ENCODE data around the gene PXYLP1. TPM values are rescaled to one million over a fixed set of nuclear protein-coding genes. Genes with fewer than 3 reads are reported as not detected.

Gene PXYLP1
- total RNA-seq, 1 donor from 2014 or later = 6.1 TPM

- Histone ChIP-seq H4K20me1 (ENCODE audit: insufficient read depth, low read length) (no peaks in the 10 kb centered on the region), H3K4me1 (ENCODE audit: insufficient read depth, low read length) (peaks cover 6% of the 10 kb centered on the region), H3K79me2 (ENCODE audit: insufficient read depth, low read length) (no peaks in the 10 kb centered on the region), H3K9ac (ENCODE audit: low read length) (no peak overlapping the region), H3K27me3 (ENCODE audit: insufficient read depth, low read length) (no peaks in the 10 kb centered on the region), H3K9me3 (ENCODE audit: insufficient read depth, low read depth, low read length) (no peaks in the 10 kb centered on the region), H3K4me3 (ENCODE audit: insufficient read depth, low read depth, low read length) (no peak overlapping the region), H3K36me3 (ENCODE audit: insufficient read depth, low read length) (no peaks in the 10 kb centered on the region), H2AFZ (ENCODE audit: low read depth, low read length) (no peak overlapping the region), H3K27ac (ENCODE audit: low read depth, low read length) (no peak overlapping the region), H3K4me2 (ENCODE audit: low read length) (no peak overlapping the region)
- Mint-ChIP-seq H3K4me3 (ENCODE audit: unreplicated experiment) (no peak overlapping the region), H3K9me3 (ENCODE audit: unreplicated experiment) (peaks cover 7% of the 10 kb centered on the region), H3K36me3 (ENCODE audit: low read depth, unreplicated experiment) (no peaks in the 10 kb centered on the region), H3K27ac (ENCODE audit: unreplicated experiment) (no peak overlapping the region), H3K4me1 (ENCODE audit: low read depth, unreplicated experiment) (peaks cover 6% of the 10 kb centered on the region), H3K27me3 (ENCODE audit: low read depth, unreplicated experiment) (peaks cover 10% of the 10 kb centered on the region)
- FAIRE-seq (no peak), DNase-seq (ENCODE audit: low read depth) (no peak)
- TF ChIP-seq, protein P1, sequence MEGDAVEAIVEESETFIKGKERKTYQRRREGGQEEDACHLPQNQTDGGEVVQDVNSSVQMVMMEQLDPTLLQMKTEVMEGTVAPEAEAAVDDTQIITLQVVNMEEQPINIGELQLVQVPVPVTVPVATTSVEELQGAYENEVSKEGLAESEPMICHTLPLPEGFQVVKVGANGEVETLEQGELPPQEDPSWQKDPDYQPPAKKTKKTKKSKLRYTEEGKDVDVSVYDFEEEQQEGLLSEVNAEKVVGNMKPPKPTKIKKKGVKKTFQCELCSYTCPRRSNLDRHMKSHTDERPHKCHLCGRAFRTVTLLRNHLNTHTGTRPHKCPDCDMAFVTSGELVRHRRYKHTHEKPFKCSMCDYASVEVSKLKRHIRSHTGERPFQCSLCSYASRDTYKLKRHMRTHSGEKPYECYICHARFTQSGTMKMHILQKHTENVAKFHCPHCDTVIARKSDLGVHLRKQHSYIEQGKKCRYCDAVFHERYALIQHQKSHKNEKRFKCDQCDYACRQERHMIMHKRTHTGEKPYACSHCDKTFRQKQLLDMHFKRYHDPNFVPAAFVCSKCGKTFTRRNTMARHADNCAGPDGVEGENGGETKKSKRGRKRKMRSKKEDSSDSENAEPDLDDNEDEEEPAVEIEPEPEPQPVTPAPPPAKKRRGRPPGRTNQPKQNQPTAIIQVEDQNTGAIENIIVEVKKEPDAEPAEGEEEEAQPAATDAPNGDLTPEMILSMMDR (IDR thresholded peaks at IDR 0.05; ENCODE audit: insufficient read depth, low read depth, low read length) = no peak
- no peak for TF ChIP-seq EZH2 (IDR thresholded peaks at IDR 0.05; ENCODE audit: insufficient read depth, low read length)
These were observed 73.8 kb downstream of the PXYLP1 start for GRCh38 chr3:141305436-141305835.

GRCh38 chr3:141306276-141306675, 74.7 kb downstream of the PXYLP1 start:
- H3K27ac ChIP-seq (ENCODE audit: low read depth, low read length) = no peak overlapping the region
- no peaks in the 10 kb centered on the region for H3K9me3 ChIP-seq (ENCODE audit: insufficient read depth, low read depth, low read length)
- Mint-ChIP-seq H3K27ac (ENCODE audit: unreplicated experiment) (no peak overlapping the region), H3K9me3 (ENCODE audit: unreplicated experiment) (peaks cover 5% of the 10 kb centered on the region), H3K27me3 (ENCODE audit: low read depth, unreplicated experiment) (peaks cover 10% of the 10 kb centered on the region), H3K36me3 (ENCODE audit: low read depth, unreplicated experiment) (no peaks in the 10 kb centered on the region), H3K4me1 (ENCODE audit: low read depth, unreplicated experiment) (peaks cover 12% of the 10 kb centered on the region), H3K4me3 (ENCODE audit: unreplicated experiment) (no peak overlapping the region)
- peaks cover 11% of the 10 kb centered on the region for H3K4me1 ChIP-seq (ENCODE audit: insufficient read depth, low read length)
- no peaks in the 10 kb centered on the region for H3K27me3 ChIP-seq (ENCODE audit: insufficient read depth, low read length)
- FAIRE-seq = no peak
- no peak overlapping the region for H2AFZ ChIP-seq (ENCODE audit: low read depth, low read length)
- H3K9ac ChIP-seq (ENCODE audit: low read length) = no peak overlapping the region
- no peaks in the 10 kb centered on the region for H3K36me3 ChIP-seq (ENCODE audit: insufficient read depth, low read length)
- no peak for TF ChIP-seq EZH2 (IDR thresholded peaks at IDR 0.05; ENCODE audit: insufficient read depth, low read length)
- TF ChIP-seq, protein P1 (IDR thresholded peaks at IDR 0.05; ENCODE audit: insufficient read depth, low read depth, low read length) = no peak
- H3K4me3 ChIP-seq (ENCODE audit: insufficient read depth, low read depth, low read length) = no peak overlapping the region
- no peak for DNase-seq (ENCODE audit: low read depth)
- H3K4me2 ChIP-seq (ENCODE audit: low read length) = no peak overlapping the region
- no peaks in the 10 kb centered on the region for H4K20me1 ChIP-seq (ENCODE audit: insufficient read depth, low read length)
- no peaks in the 10 kb centered on the region for H3K79me2 ChIP-seq (ENCODE audit: insufficient read depth, low read length)

DNA sequence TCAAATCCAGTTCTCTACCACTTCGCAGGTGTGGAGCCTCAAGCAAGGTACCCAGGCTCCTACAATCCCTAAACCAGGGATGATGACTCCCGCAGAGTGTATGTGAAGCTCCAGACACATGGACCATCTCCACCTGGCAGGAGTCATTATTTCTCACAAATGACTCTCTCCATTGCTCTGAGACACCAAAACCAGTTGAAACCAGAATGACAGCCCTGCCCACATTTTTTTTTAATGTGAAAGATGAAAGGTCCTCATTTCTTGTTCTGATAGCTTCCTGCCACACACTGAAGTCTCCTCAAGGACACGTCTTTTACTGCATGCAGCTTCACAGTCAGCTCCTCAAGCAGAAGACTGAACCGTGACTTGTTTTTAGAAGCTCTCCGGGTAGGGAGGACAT, 75.3 kb downstream of the PXYLP1 start:
- no peak overlapping the region for H3K4me3 Mint-ChIP-seq (ENCODE audit: unreplicated experiment)
- no peak overlapping the region for H3K27ac Mint-ChIP-seq (ENCODE audit: unreplicated experiment)
- no peak for FAIRE-seq
- Histone ChIP-seq H3K4me3 (ENCODE audit: insufficient read depth, low read depth, low read length) (no peak overlapping the region), H3K4me1 (ENCODE audit: insufficient read depth, low read length) (peaks cover 15% of the 10 kb centered on the region), H3K4me2 (ENCODE audit: low read length) (no peak overlapping the region), H4K20me1 (ENCODE audit: insufficient read depth, low read length) (no peaks in the 10 kb centered on the region), H3K27ac (ENCODE audit: low read depth, low read length) (no peak overlapping the region), H3K36me3 (ENCODE audit: insufficient read depth, low read length) (no peaks in the 10 kb centered on the region), H3K9ac (ENCODE audit: low read length) (no peak overlapping the region), H3K79me2 (ENCODE audit: insufficient read depth, low read length) (no peaks in the 10 kb centered on the region), H2AFZ (ENCODE audit: low read depth, low read length) (no peak overlapping the region), H3K9me3 (ENCODE audit: insufficient read depth, low read depth, low read length) (no peaks in the 10 kb centered on the region), H3K27me3 (ENCODE audit: insufficient read depth, low read length) (no peaks in the 10 kb centered on the region)
- H3K9me3 Mint-ChIP-seq (ENCODE audit: unreplicated experiment) = peaks cover 2% of the 10 kb centered on the region
- peaks cover 10% of the 10 kb centered on the region for H3K27me3 Mint-ChIP-seq (ENCODE audit: low read depth, unreplicated experiment)
- no peak for DNase-seq (ENCODE audit: low read depth)
- H3K4me1 Mint-ChIP-seq (ENCODE audit: low read depth, unreplicated experiment) = peaks cover 13% of the 10 kb centered on the region
- no peaks in the 10 kb centered on the region for H3K36me3 Mint-ChIP-seq (ENCODE audit: low read depth, unreplicated experiment)
- TF ChIP-seq, protein P1 (IDR thresholded peaks at IDR 0.05; ENCODE audit: insufficient read depth, low read depth, low read length) = no peak
- TF ChIP-seq EZH2 (IDR thresholded peaks at IDR 0.05; ENCODE audit: insufficient read depth, low read length) = no peak

All from astrocyte (in vitro differentiated cells and primary cell).